CD4-positive, alpha-beta T cell treated with Interleukin-15 for 1 hour (primary cell): ENCODE data around the gene FYN.
"Not testable (repeated sequence)": the region's sequence is repeated elsewhere in the genome, so short reads cannot be mapped to it uniquely, and the experiment has no call there.

Experiments used
- DNase-seq: peaks from one replicate; pipeline ENCODE4 v3.0.0-alpha.2; 2020

FYN gene

GRCh38 chr6:111786151-111786550 is 87.1 kb downstream of the FYN start:
- not testable (repeated sequence) for DNase-seq

- no peak for DNase-seq
Observed at GRCh38 chr6:111784433-111784832, 88.8 kb downstream of the FYN start.

- no peak for DNase-seq
Observed at GRCh38 chr6:111782887-111783466, 90.3 kb downstream of the FYN start.

- DNase-seq, result no peak
Observed at GRCh38 chr6:111782192-111782809, 91.0 kb downstream of the FYN start.

- DNase-seq, result no peak
Observed at GRCh38 chr6:111781041-111781708, 92.1 kb downstream of the FYN start.

GRCh38 chr6:111780393-111780792 is 92.9 kb downstream of the FYN start:
- DNase-seq, result no peak

GRCh38 chr6:111779660-111780059 is 93.6 kb downstream of the FYN start:
- no peak for DNase-seq

GRCh38 chr6:111779031-111779430 is 94.2 kb downstream of the FYN start:
- DNase-seq, result no peak

GRCh38 chr6:111777357-111777756 is 95.9 kb downstream of the FYN start:
- DNase-seq, result peak; percentile 47

- DNase-seq, result no peak
Observed at GRCh38 chr6:111776236-111777221, 96.7 kb downstream of the FYN start.

GRCh38 chr6:111775145-111775922 is 97.9 kb downstream of the FYN start:
- no peak for DNase-seq

GRCh38 chr6:111774346-111774703 is 98.9 kb downstream of the FYN start:
- DNase-seq, result no peak

GRCh38 chr6:111773501-111774345 is 99.5 kb downstream of the FYN start:
- no peak for DNase-seq

GRCh38 chr6:111772381-111772780 is 100.9 kb downstream of the FYN start:
- DNase-seq, result no peak

- no peak for DNase-seq
Observed at GRCh38 chr6:111771629-111772028, 101.6 kb downstream of the FYN start.

GRCh38 chr6:111771094-111771432 is 102.2 kb downstream of the FYN start:
- no peak for DNase-seq

GRCh38 chr6:111770263-111771093 is 102.8 kb downstream of the FYN start:
- DNase-seq, result no peak

GRCh38 chr6:111769365-111770152 is 103.7 kb downstream of the FYN start:
- DNase-seq, result no peak

- no peak for DNase-seq
Observed at GRCh38 chr6:111768431-111768770, 104.9 kb downstream of the FYN start.
